HG03196 (cell line): ENCODE measurements around the gene PRKAG2.

Experiments used
- ATAC-seq: cut with Tn5 transposase; IDR thresholded peaks from one replicate; pipeline ENCODE4 v1.9.1; 2021; ENCODE audit not compliant: unreplicated experiment

The PRKAG2 gene

DNA sequence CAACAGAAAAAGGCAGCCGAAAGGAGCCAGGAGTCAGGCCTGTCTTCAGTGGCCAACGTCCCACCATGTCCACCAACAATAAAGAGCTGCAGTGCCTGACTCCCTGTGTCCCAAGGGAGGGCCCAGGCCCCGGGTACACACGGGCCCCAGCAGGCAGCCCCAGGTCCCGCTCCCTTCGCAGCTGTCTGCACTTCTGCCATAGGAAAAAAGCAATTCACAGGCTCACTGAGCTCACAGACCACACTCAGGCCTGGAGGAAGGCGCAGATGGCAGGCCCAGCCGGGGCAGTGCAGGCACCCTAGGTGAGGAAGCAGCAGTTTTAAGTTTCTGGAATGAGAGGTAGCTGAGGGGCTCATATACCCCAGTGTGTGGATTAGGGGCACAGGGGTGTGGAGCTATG lies 100.5 kb downstream of the PRKAG2 start:
- no peak for ATAC-seq

DNA sequence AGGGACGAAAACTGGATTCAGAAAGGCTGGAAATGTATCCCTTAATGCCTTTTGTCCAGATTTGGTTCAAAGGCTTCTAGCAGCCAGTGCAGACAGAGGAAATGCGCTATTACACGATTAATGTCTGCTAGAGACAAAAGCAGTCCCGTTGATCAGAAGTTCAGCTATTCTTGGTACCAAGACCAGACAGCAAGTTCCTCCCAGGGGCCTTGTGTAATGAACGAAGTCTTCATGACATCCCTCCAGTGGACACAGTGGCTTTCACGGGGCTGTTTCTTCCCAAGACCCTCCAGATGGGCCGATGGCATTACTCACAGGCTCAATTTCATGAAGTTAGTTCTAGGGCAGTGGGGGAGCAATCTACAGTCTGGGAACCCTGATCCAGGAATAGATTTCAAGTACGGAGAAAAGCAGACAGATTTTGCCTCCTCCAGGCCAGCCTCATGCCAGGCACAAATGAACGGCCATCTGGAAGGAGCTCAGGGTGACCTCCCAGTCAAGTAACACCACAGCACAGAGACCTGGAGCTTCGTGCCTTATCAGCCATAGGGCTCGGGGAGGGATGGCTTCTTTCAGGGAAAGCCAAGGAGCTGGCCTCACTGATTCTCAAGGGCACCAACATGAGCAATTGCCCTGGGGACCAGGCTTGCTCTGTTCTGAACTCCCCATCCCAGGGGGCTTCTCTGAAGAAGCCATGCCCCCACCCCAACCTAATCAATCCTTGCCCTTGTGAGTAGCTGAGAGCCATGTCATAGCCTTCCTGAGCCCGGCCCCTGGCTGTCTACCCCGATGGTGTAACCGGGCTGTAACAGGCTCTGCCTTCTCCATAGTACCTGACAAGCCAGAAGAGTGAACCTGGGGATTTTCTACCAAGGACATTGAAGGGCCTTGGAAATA lies 101.1 kb downstream of the PRKAG2 start:
- no peak for ATAC-seq

DNA sequence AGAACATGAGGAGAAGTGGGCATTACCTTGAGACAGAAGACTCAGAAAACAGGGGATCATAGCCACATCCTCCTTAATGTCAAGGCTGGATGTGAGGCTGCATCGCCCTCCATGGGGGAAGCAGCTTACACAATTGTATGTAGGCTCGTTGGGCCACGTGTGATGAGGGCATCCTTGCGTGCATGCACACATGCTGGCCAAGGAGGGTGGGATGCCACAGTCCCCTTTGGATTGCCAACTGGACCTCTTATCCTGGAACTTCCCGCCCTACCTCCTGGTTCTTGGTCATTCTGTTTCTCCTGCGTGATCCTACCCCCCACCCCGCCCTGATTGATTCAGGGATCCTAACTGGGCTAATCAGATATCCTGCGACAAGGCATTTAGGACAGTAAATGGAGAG lies 102.0 kb downstream of the PRKAG2 start:
- ATAC-seq: no peak

DNA sequence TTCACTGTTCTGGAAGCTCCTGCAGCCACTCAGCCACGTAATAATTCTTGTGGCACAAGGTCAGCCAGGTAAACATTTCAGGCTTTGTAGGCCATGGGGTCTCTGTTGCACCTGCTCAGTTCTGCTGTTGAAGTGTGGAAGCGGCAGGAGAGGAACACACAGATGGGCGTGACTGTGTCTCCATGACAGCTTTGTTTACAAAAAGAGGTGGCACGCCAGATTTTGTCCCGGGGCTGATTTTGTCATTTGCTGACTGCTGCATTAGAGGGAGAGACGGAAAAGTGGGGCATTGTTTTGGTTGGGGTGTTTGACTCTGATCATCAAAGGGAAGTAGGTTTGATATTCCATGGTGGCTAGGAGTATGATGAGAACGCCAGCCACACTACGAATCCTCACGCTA lies 103.1 kb downstream of the PRKAG2 start:
- ATAC-seq: no peak

DNA sequence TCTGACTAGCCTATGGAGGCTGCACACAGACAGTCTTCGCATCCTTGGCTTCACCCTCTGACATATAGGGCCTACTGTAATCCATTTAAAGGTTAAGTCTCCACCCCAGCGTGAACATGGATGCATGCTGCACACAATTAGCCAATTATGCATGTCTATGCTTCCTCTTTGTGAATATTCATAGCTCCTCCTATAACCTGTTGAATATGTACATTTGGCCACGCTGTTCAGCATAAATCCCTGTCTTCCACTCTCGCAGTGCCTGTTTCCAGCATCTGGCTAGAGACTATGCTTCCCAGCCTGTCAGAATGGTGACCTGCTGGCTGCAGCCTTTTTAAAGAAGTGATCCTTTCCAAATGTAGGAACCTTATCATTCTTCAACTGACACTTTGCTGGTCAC lies 106.7 kb downstream of the PRKAG2 start:
- no peak for ATAC-seq

DNA sequence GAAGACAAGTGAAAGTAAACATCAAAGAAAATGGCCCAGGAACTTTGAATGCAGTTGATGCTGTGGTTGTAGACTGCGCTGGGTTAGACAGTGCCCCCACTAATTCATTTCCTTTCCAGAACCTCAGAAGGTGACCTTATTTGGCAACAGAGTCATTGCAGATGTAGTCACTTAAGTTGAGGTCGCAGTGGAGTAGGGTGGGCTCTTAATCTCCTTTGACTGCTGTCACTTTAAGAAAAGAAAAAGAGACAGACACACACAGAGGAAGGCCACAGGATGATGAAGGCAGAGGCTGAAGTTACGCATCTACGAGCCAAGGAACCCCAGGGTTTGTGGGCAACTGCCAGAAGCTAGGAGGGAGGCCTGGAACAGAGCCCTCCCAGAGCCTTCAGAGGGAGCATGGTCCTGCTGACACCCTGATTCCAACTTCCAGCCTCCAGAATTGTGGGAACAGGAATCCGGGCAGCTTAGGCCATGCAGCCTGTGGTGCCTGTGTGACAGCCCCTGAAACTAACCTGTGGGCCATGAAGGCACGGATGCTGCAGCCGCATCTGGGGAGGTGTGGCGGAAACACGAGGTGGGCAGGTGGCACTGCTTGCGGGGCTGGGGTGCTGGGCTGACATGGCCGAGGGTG lies 107.6 kb downstream of the PRKAG2 start:
- ATAC-seq: no peak

DNA sequence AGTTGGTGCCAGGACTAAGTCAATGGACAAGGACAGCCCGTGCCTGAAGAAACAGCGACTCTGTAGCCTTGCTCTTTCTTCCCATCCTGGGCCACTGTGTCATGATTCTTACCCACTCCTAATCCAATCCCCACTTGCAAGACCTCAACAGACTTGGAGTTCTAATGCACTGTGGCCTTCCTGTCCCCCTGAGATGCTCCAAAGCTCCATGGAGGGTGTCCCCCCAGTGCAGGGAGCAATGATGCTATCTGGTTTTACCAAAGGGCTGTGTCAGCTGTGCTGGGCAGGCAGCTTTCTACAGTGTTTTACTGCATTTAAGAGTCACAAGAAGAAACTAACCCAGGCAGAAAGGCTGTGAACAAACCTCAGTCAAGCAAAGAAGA lies 108.1 kb downstream of the PRKAG2 start:
- ATAC-seq: no peak

DNA sequence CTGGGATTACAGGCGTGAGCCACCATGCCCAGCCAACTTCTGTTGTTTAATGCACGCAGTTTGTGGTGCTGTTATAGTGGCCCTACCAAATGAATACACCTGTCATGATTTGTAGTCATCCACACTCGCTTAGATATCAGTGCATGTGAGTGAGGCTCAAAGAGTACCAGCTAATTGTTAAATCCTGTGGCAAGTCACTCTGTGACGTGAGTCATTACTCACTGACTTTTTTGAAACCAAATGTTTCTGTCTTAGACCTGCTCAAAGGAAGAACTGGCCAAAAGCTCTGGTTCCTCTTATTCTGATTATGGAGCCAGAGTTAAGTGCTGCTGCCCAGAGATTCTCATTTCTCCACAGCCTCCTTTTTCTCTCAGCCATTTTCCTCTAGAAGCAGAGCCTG lies 109.4 kb downstream of the PRKAG2 start:
- ATAC-seq: no peak

DNA sequence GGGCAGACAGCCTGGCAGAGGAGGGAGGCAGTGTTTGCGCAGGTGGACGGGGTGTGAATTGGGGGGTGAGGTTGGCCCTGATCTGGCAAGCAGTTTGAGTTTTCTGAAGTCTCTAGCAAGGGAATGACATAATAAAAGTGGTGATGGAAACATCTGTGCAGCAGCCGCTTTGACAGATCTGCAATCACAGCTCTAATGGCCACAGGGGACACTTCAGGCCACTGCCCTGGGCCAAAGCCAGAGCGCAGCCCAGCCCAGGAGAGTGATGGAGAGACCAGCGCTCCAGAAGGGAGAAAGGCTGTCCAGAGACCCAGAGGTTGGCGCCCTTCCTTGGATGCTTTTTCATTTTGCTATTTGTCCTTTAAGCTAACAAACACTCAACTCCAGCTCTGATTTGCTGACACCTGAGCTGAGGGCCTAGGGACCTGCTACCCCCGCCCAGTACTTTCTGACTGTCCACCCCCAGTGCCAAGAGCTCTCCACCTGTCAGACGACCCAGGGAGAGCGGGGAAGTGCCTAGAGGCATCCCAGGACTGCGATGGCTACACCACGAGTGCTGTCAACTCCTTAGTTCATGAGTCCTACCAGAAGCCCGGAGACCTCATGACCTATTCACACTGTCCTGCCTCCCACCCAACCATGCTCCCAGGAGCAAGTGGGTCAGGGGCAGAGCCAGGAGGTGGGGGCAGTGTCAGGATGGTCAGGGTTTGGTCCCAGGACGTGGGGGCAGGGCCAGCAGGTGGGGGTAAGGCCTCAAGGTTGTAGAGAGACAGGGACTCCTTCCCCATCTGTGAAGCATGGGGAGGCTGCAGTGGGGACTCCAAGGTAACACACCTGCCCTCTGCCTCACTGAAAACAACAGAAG lies 112.6 kb downstream of the PRKAG2 start:
- no peak for ATAC-seq

DNA sequence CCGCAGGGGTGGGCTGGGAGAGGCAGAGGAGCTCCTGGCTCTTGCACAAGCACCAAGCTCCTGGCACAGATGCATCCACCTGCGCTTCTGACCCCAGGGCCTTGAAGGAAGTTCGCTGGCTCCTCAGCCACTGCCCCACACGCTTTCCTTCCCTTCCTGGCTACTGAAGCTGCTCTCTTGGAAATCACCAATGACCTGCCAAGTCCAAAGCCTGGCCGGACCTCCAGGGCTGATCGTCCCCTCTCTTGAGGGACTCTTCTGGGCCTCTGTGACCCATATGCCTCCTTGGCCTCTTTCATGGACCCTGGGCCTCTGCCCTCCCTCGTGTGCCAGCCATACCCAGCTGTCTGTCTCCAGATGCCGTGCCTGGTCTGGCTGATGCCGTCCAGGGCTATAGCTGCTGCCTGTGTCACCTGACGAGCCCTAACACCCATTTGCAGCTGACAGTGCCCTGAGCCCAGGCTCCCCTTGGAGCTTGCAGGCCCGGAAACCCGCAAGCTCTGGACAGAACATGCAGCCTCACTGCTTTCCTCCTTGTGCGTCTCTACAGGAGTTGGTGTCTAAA lies 113.4 kb downstream of the PRKAG2 start:
- ATAC-seq: no peak

DNA sequence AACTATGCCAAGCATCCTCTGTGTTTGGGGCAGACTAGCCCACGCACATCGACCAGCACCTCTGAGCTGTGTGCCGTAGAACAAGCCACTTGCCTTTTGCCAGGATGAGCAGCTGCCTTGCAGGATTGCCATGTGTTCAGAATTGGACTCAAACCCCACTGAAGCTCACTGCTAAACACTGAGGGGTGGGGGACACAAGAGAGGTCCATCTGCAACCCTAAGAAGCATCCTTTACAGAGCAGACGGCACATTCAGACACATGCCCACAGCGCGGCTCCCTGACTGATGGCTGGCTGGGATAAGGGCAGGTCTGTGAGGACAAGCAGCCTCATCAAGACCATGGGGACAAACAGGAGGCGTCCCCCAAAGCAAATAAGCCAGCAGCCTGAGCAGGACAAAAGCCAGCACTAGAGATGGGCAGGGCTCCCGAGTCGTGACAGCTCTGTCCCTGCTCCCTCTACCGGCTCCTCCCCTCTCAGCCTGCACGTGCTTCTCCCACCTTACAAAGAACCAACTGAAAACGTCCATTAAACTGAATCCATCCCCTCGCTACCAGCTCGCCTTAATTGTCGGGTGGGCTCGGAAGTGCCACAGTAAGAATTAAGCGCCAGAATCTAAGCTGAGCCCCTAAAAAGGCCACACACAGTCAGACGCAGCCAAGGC lies 114.2 kb downstream of the PRKAG2 start:
- no peak for ATAC-seq

DNA sequence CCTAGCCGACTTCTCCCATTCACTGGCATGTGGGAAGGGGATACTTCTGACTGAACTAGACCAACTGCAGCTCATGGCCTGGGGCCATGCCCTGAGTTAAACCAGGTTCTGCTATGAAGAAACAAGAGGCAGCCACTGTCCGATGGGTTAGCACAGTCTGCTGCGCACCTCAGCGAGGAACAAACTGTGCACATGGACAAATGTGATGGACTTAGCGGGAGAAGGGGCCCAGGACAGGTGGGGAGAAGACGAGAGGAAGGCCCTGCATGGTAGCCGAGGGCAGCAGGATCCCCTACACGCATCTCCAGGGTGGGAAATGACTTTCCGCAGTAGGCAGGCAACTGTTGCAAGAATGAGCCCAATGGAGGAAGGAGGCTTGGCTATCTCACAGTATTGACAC lies 115.0 kb downstream of the PRKAG2 start:
- ATAC-seq: no peak

DNA sequence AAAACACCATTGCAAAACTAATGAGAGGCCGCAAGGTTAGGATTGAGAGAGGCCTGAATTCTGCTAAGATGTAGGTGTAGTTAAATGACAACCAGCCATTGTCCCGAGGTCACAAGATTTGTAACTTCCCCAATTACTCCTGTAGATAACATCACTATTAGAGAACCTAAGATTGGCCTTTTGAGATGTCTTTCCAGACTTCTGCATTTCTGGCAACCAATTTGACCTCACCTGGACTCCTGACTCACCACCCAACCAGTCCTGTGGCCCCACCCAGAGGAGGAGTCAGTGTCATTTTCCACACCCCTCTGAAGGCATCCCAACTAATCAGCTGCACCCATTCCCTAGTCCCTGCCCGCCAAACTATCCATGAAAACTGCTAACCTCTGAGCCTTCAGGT lies 115.7 kb downstream of the PRKAG2 start:
- no peak for ATAC-seq

DNA sequence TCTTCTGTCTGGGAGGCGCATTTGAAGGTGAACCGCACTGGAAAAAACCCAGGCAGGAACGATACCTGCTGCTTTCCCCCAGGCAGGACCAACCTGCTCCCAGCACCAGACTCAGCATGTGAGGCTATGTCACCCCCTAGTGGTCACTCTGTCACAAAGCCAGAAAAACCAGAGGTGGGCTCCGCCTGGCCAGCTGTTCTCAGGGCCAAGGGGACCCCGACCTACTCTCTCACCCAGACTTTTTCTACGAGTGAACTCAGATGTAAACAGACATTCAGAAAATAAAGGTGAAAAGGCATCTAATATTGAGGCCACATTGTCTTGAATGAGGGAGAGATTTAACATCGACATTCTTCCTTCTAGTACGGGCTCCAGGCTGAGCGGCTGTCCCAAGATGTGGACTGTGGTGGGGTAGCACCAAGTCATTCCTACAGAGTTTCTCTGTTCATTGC lies 117.3 kb downstream of the PRKAG2 start:
- ATAC-seq: peak; percentile 51

DNA sequence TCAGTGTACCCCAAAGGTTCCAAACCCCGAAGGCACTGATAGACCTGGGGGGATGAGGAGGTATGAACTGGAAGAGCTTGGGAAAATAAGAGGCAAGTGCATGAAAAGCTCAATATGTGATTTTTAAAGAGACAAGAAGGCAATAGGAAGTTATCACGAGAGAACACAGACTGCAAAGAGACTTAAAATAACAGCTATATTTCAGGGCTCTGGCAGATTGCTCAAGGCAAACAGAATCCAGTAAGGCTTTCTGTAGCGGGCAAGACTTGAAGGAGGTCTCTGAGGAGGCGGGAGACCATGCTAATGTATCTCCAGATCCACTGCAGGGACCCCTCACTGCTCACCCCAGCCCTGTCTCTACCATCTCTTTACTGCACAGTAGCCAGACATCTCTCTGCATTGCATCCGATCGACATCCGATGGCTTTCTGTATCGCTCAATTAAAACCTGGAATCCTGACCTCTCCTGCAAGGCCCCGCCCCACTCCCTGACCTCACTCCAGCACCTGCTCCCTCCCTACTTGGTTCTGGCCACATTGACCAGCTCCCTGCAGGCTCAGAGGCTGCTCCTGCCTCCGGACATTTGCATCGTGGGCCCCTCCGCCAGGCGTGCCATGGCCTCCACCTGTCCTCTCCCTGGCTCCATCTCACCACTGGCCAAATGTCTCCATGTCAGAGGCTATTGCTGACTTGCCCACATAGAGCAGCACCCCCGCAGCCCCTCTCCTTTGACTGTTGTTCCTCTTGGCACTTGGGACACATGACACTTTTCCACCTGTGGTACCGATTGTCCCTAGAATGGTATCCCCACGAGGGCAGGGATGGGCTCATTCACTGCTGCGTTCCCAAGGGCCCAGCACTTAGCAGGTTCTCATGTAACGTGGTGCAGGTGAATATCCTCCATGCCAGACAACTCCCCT lies 118.0 kb downstream of the PRKAG2 start:
- no peak for ATAC-seq

DNA sequence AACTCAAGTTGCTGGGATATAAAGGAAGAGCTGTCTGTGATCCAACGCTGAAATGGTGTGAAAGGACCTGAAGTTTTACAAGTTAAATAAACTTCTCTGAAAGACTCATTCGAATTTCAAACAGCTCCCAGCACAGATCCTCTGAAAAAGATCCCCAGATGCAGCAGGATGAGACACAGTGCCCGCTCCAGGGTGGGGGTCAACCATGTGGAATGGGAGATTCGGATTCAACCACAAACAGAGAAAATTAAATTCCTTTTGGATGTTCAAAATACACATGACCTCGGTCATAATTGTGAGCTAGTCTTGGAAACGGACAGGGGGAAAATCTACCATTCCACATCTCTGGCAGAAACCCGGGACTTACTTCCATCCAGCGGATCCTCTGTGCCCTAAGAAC lies 119.6 kb downstream of the PRKAG2 start:
- no peak for ATAC-seq

DNA sequence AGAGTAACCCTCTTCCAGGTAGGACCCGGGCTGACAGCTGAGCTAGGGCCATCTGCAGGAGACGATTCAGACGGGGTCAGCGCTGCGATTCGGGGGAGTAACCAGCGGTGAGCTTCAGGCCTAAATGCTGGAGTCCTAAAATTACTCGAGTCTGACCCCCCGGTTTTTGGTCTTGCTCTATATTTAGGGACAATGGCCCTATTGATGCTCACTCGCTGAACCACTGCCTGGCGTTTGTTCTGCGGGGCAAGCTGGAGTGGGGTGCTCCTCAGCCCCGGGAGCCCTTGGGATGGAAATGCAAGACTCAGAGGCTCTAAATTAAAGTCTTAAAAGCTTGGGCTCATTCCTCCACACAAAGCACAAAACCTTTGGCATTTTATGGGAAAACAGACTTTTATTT lies 120.0 kb downstream of the PRKAG2 start:
- no peak for ATAC-seq

DNA sequence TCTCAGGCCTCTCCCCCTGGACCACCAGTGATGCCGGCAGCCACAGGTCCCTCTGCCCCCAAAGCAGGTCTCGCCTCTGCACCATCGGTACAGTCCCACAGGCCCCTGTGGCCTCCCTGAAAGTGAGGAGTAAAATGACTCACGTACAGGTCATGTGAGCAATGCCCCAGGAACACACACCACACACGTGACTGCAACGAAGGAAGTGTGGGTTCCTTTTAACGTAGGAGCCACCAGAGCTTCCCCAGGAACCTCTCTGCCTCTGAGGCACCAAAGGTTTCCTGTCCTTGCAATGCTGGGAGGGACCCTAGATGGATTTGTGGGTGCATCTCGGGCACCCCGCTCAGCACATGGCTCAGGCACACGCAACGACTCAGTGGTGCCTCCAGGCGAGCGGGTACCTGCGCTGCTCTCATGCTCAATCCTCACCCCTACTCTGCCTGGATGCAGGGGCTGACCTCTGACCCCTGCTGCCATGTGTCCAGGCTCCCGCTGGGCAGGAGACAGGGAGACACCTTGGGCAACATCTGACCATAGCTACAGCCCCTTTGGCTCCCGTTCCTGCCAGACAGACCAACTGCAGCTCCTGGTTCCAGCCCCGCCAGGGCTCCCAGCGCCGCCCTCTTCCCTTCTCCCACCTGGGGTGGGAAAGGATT lies 120.7 kb downstream of the PRKAG2 start:
- no peak for ATAC-seq

DNA sequence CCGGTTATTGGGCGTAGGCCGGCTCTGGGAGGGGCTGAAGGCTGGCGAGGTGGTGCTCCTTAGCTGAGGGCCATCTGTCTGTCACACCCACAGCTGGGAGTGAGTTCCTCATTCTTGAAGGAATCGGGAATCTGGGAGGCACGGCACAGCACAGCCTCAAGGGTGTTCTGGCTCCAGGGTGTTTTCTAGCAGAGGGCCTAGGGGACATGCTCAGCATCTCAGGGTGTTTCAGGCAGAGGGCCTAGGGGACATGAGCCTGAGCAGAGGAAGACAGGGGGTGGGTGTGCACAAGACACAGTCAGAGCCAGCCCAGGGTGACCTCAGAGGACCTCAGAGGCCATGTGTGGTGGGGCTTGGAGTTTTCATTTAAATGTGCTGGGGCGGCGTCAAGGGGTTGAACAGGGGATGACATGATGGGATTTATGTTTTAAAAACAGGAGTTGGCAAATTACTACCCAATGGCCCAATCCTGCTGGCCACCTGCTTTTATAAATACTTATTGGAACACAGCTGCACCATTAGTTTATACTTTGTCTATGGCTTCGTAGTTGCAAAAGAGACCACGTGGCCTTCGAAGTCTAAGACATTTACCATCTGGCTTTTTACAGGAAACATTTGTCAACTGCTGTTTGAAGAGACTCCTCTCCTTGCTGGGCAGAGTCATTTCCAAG lies 121.6 kb downstream of the PRKAG2 start:
- no peak for ATAC-seq
